Measurements from ENCODE around the gene PPP1R13B.

- TF ChIP-seq CTCF (conservative IDR thresholded peaks at IDR 0.05; ENCODE audit: low read depth in 2 of 2) (no peak), CREB1 (CRISPR knock-in tag; IDR thresholded peaks at IDR 0.05; ENCODE audit: low read depth) (no peak), EZH2phosphoT487 (IDR thresholded peaks at IDR 0.05; ENCODE audit: unreplicated experiment) (no peak), EZH2 (IDR thresholded peaks at IDR 0.05; ENCODE audit: low read depth, unreplicated experiment) (no peak), REST (IDR thresholded peaks at IDR 0.05; ENCODE audit: unreplicated experiment) (no peak), ZNF331 (CRISPR knock-in tag; IDR thresholded peaks at IDR 0.05; ENCODE audit: low read depth) (no peak), ETS1 (IDR thresholded peaks at IDR 0.05) (no peak), ZNF462 (CRISPR knock-in tag; IDR thresholded peaks at IDR 0.05) (no peak), POLR2AphosphoS5 (IDR thresholded peaks at IDR 0.05; ENCODE audit: low read depth) (no peak), JUNB (IDR thresholded peaks at IDR 0.05; ENCODE audit: unreplicated experiment) (no peak), STAT1 (IDR thresholded peaks at IDR 0.05; ENCODE audit: unreplicated experiment) (no peak), ZNF114 (CRISPR knock-in tag; IDR thresholded peaks at IDR 0.05) (no peak), NANOG (IDR thresholded peaks at IDR 0.05; ENCODE audit: borderline replicate concordance) (no peak)
These were observed 19.6 kb upstream of the PPP1R13B start for GRCh38 chr14:103867020-103867419.

All from GM23338 (cell line).